GM10266 (cell line): ENCODE measurements around the gene MRM2.

Source experiments
- DNase-seq: peaks from one replicate; pipeline ENCODE4 v3.0.0; 2012; ENCODE audit errors: extremely low spot score
- CTCF ChIP-seq: IDR thresholded peaks from 2 replicates; pipeline ENCODE4 v1.5.1; 2012; ENCODE audit warnings: mild to moderate bottlenecking, low read depth; ENCODE audit not compliant: control insufficient read depth, insufficient read depth; ENCODE audit errors: missing control alignments

MRM2 gene

DNA sequence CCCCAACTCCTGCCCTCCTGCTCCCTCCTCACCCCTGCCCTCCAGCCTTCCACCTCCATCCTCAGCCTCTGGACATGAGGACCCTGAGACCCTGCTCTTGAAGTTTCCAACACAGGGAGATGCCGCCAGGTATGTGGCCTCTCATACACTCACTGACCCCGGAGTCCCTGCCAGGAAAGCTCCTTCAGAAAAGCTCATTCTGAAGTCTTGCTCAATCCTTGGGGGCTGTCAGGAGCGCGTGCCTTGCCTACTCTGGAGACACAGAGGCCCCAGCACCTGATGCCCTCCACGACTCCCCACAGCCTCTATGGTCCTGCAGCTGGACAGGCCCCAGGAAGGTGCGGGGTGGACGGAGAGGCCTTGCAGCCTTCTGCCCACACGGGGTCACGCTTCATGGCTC lies 11.0 kb upstream of the MRM2 start:
- DNase-seq, result no peak
- TF ChIP-seq CTCF, result no peak

DNA sequence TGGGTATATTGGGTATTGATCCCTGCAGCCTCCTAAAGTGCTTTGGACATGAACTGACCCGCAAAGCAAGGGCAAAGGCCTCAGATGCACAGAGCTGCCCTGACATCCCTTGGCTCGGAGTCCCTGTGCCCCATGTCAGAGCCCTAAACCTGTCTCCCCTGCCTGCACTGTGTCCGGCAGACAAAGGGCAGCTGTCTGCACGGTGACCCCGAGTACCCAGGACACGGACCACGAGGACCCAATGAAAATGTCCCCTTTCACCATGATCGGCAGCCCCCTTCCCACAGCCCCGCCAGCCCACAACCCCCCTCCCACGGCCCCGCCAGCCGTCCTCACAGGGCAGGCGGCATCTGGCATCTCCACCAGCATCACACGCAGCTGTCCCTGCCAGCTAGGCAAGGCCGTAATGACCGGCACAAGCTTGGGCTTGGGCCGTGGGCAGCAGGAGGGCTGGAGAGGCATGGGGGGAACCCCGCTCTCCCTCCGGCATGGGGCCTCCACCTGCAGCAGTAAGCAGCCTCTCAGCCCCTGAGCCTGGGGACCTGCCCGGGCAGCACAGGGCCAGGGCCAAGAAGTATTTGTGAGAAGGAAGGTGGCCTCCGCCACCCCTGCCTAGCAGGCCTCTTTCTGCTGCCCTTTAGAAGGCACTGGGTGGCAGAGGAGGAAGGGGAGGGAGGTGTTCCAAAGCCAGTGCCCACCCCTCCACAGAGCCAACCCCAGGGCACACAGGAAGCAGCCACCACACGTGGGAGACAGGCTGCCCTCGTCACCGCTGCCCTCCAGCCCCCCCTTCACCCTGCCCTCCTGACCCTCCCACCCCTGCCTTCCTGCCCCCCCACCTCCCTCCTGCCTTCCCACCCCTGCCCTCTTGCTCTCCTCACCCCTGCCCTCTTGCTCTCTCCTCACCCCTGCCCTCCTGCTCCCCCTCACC lies 10.1 kb upstream of the MRM2 start:
- no peak for DNase-seq
- no peak for TF ChIP-seq CTCF

DNA sequence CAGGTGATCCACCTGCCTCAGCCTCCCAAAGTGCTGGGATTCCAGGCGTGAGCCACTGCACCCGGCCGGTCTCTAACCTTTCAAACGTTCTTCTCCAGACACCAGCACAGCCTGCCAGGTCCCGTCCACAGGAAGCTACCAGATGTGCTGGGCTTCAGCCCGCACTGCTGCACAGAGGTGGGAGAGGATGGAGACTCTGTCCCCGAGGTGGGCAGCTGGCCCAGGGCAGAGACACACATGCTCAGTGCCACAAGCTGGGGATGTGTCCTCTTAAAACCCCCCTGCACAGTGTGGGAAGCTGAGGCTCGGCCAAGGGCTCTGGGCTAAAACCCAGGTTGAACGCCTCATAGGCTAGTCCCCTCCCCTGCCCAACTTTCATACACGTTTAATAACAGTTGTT lies 9.4 kb upstream of the MRM2 start:
- DNase-seq, result no peak
- TF ChIP-seq CTCF, result no peak

GRCh38 chr7:2249744-2250323 lies 7.8 kb upstream of the MRM2 start:
- DNase-seq, result no peak
- no peak for TF ChIP-seq CTCF

DNA sequence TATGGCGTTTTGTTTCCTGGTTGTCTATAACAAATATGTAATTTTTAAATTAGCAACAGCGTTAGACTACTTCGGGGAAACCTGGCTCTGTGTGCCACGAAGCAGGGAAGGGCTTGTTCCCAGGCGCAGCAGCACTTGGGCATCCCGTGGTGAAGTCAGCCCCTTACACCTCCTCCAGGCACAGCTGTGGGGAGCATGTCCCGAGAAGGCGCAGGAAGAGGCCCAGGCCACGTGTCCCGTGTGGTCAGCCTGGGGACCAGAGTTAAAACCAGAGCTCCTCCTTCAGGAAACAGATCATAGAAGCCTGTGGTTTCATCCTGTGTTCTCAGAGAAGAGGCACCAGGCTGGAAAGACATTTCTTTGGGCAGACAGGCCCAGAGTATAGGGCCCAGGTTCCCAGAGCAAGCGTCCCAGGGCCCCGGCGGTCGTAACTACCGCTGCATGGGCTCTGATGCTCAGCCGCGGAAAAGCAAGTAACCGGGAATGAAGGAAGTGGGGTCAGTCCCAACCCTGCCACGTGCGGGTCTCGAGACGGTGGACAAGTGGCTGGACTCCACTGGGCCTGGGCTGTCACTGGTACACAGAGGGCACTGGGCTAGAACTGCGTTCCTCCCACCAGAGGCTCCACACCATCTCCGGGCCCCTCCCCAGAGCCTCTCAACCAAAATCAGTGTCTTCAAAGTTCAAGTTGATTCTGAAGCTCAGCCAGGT lies 7.1 kb upstream of the MRM2 start:
- DNase-seq, result peak; percentile 75
- no peak for TF ChIP-seq CTCF

GRCh38 chr7:2247141-2247995 lies 5.4 kb upstream of the MRM2 start:
- DNase-seq, result peak; percentile 70
- TF ChIP-seq CTCF, result peak; percentile 68
